Kidney epithelial cell (primary cell): Measurements from ENCODE around the gene PHF21A. TPM values are rescaled to one million over a fixed set of nuclear protein-coding genes. Genes with fewer than 3 reads are reported as not detected.

Source experiments
- DNase-seq: peaks from one replicate; pipeline ENCODE4 v3.0.0-alpha.2; 2010; ENCODE audit warnings: low read depth
- H3K27me3 ChIP-seq: 2 replicates; pipeline ENCODE4 v1.6.0; 2011; ENCODE audit warnings: low read length; ENCODE audit not compliant: control insufficient read depth, insufficient read depth
- H3K36me3 ChIP-seq: 2 replicates; pipeline ENCODE4 v1.5.1; 2011; ENCODE audit warnings: low read length; ENCODE audit not compliant: control insufficient read depth, insufficient read depth
- H3K4me3 ChIP-seq: 2 replicates; pipeline ENCODE4 v1.5.1; 2011; ENCODE audit warnings: low read depth, mild to moderate bottlenecking, control low read depth, low read length
- CTCF ChIP-seq: IDR thresholded peaks from 2 replicates; pipeline ENCODE4 v1.5.1; 2011; ENCODE audit warnings: mild to moderate bottlenecking, moderate library complexity, low read length, control low read depth, inconsistent platforms; ENCODE audit not compliant: insufficient read depth, poor library complexity, severe bottlenecking
- total RNA-seq: library from RNA; depleted of rRNA; stranded (reverse); fragments of >200 nt; gene quantifications from 2 replicates; pipeline ENCODE4 v1.2.3, GENCODE V29; 2015

Gene PHF21A
- total RNA-seq, 1 donor from 2014 or later = 11.8 TPM

GRCh38 chr11:46149826-46150225 is 28.6 kb upstream of the PHF21A start:
- peaks cover 9% of the 10 kb centered on the region for H3K27me3 ChIP-seq
- no peak for TF ChIP-seq CTCF
- DNase-seq = no peak
- no peak overlapping the region for H3K4me3 ChIP-seq
- no peaks in the 10 kb centered on the region for H3K36me3 ChIP-seq

- peaks cover 9% of the 10 kb centered on the region for H3K27me3 ChIP-seq
- no peaks in the 10 kb centered on the region for H3K36me3 ChIP-seq
- DNase-seq = no peak
- TF ChIP-seq CTCF = no peak
- H3K4me3 ChIP-seq = no peak overlapping the region
Measured at GRCh38 chr11:46149342-46149741, 28.1 kb upstream of the PHF21A start.

GRCh38 chr11:46144741-46145140 is 23.5 kb upstream of the PHF21A start:
- Histone ChIP-seq H3K27me3 (peaks cover 14% of the 10 kb centered on the region), H3K4me3 (no peak overlapping the region), H3K36me3 (no peaks in the 10 kb centered on the region)
- no peak for DNase-seq
- no peak for TF ChIP-seq CTCF

- Histone ChIP-seq H3K4me3 (no peak overlapping the region), H3K27me3 (peaks cover 9% of the 10 kb centered on the region), H3K36me3 (no peaks in the 10 kb centered on the region)
- no peak for DNase-seq
- no peak for TF ChIP-seq CTCF
Measured at GRCh38 chr11:46143049-46143806, 22.0 kb upstream of the PHF21A start.

- Histone ChIP-seq H3K4me3 (no peak overlapping the region), H3K36me3 (no peaks in the 10 kb centered on the region), H3K27me3 (peaks cover 9% of the 10 kb centered on the region)
- no peak for DNase-seq
- no peak for TF ChIP-seq CTCF
Measured at GRCh38 chr11:46142561-46142960, 21.3 kb upstream of the PHF21A start.

- Histone ChIP-seq H3K27me3 (peaks cover 9% of the 10 kb centered on the region), H3K4me3 (no peak overlapping the region), H3K36me3 (no peaks in the 10 kb centered on the region)
- TF ChIP-seq CTCF = no peak
- no peak for DNase-seq
Measured at GRCh38 chr11:46141597-46141996, 20.3 kb upstream of the PHF21A start.
